GM23338 (cell line): ENCODE data around the gene NUFIP2.

ENCODE experiments used
- CREB1 ChIP-seq: fragments of 250-450 bp; sonication (Bioruptor Pico); IDR thresholded peaks from 2 replicates; pipeline ENCODE4 v1.5.0; 2020; ENCODE audit warnings: low read depth, mild to moderate bottlenecking, moderate library complexity
- EZH2 ChIP-seq: fragments of 200-600 bp; sonication (generic); IDR thresholded peaks from one replicate; pipeline ENCODE4 v1.8.0; 2017; ENCODE audit warnings: antibody characterized with exemption, mild to moderate bottlenecking, low read depth; ENCODE audit not compliant: unreplicated experiment
- EZH2phosphoT487 ChIP-seq: fragments of 200-600 bp; sonication (generic); IDR thresholded peaks from one replicate; pipeline ENCODE4 v1.8.1; 2018; ENCODE audit warnings: antibody characterized with exemption; ENCODE audit not compliant: unreplicated experiment
- NANOG ChIP-seq: IDR thresholded peaks from 2 replicates; pipeline ENCODE4 v1.6.1; 2016; ENCODE audit warnings: antibody characterized with exemption, borderline replicate concordance
- POLR2AphosphoS5 ChIP-seq: IDR thresholded peaks from 2 replicates; pipeline ENCODE4 v1.6.1; 2016; ENCODE audit warnings: antibody characterized with exemption, low read depth
- ZNF114 ChIP-seq: fragments of 250-450 bp; sonication (Bioruptor Pico); IDR thresholded peaks from 2 replicates; pipeline ENCODE4 v1.5.0; 2020; ENCODE audit warnings: mild to moderate bottlenecking, moderate library complexity
- TF ChIP-seq, protein P1 (sequence below), 2 experiments: fragments of 200-600 bp in 1 of 2; sonication (generic) in 1 of 2; conservative IDR thresholded peaks; 2 replicates each; pipeline versions ENCODE4 v1.5.1 to v1.6.1; 2016 to 2017; ENCODE audit warnings: antibody characterized with exemption in 2 of 2, low read depth in 2 of 2, mild to moderate bottlenecking in 2 of 2, moderate library complexity in 1 of 2
- TF ChIP-seq, protein P2 (sequence below): IDR thresholded peaks from 2 replicates; pipeline ENCODE4 v1.6.1; 2016; ENCODE audit warnings: antibody characterized with exemption
- TF ChIP-seq, protein P3 (sequence below): IDR thresholded peaks from one replicate; pipeline ENCODE4 v1.6.1; 2018; ENCODE audit warnings: antibody characterized with exemption; ENCODE audit not compliant: unreplicated experiment

DNA sequence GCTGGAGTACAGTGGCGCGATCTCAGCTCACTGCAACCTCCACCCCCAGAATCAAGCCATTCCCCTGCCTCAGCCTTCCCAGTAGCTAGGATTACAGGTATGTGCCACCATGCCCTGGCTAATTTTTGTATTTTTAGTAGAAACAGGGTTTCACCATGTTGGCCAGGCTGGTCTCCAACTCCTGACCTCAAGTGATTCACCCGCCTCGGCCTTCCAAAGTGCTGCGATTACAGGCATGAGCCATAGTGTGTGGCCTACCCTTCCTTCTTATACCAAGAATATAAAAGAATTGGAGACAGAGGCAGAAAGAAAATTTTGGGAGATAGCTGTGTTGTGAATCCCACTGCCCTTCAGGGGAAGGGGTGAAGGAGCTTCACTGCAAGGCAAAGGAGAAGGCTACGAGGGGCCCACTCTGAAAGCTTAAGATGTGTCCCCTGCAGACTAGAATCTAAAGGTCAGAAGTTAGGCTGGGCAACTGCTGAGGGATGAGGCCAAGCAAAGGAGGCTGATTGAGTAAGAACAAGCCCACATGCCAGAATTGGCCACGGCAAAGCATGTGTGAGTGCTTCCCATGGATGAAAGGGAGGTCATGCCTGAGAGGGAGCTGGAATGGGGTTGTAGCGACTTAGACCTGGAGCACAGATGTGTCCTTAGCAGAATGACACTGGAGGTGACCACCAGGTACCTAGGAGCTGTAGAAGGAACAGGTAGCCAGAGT lies 55.7 kb downstream of the NUFIP2 start:
- TF ChIP-seq, protein P1, sequence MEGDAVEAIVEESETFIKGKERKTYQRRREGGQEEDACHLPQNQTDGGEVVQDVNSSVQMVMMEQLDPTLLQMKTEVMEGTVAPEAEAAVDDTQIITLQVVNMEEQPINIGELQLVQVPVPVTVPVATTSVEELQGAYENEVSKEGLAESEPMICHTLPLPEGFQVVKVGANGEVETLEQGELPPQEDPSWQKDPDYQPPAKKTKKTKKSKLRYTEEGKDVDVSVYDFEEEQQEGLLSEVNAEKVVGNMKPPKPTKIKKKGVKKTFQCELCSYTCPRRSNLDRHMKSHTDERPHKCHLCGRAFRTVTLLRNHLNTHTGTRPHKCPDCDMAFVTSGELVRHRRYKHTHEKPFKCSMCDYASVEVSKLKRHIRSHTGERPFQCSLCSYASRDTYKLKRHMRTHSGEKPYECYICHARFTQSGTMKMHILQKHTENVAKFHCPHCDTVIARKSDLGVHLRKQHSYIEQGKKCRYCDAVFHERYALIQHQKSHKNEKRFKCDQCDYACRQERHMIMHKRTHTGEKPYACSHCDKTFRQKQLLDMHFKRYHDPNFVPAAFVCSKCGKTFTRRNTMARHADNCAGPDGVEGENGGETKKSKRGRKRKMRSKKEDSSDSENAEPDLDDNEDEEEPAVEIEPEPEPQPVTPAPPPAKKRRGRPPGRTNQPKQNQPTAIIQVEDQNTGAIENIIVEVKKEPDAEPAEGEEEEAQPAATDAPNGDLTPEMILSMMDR (conservative IDR thresholded peaks at IDR 0.05; ENCODE audit: low read depth in 2 of 2), result no peak
- TF ChIP-seq ZNF114 (CRISPR knock-in tag) (no peak), EZH2 (no peak), EZH2phosphoT487 (no peak), CREB1 (CRISPR knock-in tag) (no peak), POLR2AphosphoS5 (no peak), NANOG (no peak)
- TF ChIP-seq, protein P2, sequence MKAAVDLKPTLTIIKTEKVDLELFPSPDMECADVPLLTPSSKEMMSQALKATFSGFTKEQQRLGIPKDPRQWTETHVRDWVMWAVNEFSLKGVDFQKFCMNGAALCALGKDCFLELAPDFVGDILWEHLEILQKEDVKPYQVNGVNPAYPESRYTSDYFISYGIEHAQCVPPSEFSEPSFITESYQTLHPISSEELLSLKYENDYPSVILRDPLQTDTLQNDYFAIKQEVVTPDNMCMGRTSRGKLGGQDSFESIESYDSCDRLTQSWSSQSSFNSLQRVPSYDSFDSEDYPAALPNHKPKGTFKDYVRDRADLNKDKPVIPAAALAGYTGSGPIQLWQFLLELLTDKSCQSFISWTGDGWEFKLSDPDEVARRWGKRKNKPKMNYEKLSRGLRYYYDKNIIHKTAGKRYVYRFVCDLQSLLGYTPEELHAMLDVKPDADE, result no peak
- TF ChIP-seq, protein P3, sequence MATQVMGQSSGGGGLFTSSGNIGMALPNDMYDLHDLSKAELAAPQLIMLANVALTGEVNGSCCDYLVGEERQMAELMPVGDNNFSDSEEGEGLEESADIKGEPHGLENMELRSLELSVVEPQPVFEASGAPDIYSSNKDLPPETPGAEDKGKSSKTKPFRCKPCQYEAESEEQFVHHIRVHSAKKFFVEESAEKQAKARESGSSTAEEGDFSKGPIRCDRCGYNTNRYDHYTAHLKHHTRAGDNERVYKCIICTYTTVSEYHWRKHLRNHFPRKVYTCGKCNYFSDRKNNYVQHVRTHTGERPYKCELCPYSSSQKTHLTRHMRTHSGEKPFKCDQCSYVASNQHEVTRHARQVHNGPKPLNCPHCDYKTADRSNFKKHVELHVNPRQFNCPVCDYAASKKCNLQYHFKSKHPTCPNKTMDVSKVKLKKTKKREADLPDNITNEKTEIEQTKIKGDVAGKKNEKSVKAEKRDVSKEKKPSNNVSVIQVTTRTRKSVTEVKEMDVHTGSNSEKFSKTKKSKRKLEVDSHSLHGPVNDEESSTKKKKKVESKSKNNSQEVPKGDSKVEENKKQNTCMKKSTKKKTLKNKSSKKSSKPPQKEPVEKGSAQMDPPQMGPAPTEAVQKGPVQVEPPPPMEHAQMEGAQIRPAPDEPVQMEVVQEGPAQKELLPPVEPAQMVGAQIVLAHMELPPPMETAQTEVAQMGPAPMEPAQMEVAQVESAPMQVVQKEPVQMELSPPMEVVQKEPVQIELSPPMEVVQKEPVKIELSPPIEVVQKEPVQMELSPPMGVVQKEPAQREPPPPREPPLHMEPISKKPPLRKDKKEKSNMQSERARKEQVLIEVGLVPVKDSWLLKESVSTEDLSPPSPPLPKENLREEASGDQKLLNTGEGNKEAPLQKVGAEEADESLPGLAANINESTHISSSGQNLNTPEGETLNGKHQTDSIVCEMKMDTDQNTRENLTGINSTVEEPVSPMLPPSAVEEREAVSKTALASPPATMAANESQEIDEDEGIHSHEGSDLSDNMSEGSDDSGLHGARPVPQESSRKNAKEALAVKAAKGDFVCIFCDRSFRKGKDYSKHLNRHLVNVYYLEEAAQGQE, result no peak
